HG03280 (cell line): ENCODE results near the gene CASZ1.

ENCODE experiments used
- ATAC-seq: cut with Tn5 transposase; IDR thresholded peaks from one replicate; pipeline ENCODE4 v1.9.1; 2021; ENCODE audit warnings: mild to moderate bottlenecking, moderate library complexity; ENCODE audit not compliant: unreplicated experiment

The CASZ1 gene, protein sequence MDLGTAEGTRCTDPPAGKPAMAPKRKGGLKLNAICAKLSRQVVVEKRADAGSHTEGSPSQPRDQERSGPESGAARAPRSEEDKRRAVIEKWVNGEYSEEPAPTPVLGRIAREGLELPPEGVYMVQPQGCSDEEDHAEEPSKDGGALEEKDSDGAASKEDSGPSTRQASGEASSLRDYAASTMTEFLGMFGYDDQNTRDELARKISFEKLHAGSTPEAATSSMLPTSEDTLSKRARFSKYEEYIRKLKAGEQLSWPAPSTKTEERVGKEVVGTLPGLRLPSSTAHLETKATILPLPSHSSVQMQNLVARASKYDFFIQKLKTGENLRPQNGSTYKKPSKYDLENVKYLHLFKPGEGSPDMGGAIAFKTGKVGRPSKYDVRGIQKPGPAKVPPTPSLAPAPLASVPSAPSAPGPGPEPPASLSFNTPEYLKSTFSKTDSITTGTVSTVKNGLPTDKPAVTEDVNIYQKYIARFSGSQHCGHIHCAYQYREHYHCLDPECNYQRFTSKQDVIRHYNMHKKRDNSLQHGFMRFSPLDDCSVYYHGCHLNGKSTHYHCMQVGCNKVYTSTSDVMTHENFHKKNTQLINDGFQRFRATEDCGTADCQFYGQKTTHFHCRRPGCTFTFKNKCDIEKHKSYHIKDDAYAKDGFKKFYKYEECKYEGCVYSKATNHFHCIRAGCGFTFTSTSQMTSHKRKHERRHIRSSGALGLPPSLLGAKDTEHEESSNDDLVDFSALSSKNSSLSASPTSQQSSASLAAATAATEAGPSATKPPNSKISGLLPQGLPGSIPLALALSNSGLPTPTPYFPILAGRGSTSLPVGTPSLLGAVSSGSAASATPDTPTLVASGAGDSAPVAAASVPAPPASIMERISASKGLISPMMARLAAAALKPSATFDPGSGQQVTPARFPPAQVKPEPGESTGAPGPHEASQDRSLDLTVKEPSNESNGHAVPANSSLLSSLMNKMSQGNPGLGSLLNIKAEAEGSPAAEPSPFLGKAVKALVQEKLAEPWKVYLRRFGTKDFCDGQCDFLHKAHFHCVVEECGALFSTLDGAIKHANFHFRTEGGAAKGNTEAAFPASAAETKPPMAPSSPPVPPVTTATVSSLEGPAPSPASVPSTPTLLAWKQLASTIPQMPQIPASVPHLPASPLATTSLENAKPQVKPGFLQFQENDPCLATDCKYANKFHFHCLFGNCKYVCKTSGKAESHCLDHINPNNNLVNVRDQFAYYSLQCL (N-terminal part only)

DNA sequence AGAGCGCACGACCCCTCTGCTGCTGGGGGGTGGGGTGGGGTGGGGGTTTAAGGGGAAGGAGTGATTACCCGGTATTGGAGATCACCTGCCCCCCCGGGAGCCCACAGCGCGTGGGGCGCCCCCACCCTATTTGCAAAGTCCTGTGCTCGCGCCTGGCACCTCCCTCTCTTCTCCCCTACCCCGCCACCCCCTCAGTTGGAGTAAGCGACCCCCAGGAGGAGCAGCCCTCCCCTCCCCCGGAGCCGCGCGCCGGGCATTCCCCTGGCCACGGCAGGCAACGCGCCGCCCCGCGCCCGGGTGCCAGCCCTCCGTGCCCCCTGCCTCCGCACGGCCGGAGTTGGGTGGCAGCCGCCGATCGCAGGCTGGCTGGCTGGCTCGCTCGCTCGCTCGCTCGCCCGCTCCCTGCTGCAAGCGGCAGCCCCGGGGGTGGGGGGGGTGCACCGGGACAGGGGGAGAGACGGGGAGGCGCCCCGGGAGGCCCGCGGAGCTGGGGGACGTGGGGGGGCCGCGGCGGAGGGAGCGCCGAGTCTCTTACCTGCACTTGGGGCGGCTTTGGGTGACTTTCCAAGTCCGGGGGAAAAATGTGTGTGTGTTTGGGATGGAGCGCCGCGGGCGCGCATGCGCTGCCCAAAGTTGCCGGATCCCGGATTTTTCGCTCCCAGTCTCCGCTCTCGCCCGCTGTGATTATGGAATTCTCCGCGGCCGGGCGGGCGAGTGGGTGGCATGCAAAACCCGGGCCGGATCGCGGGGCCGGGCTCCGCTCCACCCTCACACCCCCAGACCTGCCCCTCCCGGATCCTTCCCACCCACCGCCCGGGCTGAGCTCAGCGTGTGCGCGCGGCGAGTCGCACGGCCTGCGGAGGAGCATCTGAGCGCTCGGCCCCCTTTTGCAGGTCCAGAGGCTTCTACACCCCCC is at the start of gene CASZ1:
Gene CASZ1, minus strand, starts transcription at position 618 of the 916 bp plus-strand sequence. CDS start 102,757 bp downstream, outside the sequence.
- ATAC-seq = no peak

DNA sequence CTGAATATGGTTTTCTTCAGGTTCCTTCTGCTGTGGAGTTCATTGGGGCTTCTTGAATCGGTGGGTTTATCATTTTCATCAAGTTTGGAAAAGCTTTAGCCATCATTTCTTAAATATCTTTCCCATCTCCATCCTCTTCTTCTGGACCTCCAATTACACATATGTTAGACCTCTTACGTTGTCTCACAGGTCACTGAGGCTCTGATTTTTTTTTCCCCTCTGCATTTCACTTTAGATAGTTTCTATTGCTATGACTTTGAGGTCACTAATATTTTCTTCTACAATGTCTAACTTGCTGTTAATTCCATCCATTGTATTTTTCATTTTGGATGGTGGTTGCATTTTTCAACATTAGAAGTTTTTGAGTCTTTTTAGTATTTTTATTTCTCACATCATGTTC is 47.3 kb upstream of the CASZ1 start:
- ATAC-seq = no peak

DNA sequence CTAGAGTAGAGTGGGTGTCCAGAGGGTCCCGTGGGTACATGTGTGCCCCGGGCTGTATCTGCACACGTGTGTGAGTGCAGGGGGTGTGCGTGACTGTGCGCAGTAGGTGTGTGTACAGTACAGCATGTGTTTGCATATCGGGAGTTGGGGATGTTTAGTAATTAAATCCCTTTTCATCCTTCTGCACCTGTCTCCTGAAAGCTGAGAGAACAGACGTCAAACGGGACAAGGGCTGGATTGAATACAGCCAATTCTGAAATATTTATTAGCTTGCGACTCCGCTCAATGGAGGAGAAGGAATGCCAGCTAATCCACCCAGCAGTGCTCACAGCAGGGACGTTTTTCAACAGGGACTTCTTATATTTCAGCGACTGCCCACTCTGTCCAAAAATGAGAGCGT is 44.7 kb upstream of the CASZ1 start:
- no peak for ATAC-seq

DNA sequence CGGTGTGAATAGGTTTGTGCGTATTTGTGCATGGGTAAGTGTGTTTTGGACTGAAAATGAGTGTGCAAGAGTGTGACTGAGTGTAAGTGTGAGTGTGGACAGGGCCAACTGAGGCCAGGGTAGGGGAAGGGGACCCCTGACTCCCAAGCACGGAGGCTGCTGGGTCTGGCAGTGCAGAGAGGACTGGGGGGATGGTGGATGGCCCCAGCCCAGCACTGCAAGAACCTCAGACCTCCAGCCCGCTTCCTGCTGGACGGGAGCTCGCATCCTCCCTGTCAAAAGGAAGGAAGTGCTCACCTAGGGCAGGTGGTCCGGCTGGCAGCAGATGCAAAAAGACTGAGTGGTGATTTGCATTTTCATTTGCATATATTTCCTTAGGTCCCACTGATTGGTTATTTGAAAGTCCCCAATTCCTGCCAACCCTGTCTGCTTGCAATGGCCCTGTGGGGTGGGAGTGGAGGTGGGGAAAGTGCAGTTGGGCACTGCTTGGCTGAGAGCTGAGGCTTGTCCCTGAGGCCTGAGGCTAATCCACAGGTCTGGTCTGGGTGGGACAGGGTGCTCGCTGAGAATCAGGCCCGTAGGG is 42.8 kb upstream of the CASZ1 start:
- ATAC-seq = no peak

DNA sequence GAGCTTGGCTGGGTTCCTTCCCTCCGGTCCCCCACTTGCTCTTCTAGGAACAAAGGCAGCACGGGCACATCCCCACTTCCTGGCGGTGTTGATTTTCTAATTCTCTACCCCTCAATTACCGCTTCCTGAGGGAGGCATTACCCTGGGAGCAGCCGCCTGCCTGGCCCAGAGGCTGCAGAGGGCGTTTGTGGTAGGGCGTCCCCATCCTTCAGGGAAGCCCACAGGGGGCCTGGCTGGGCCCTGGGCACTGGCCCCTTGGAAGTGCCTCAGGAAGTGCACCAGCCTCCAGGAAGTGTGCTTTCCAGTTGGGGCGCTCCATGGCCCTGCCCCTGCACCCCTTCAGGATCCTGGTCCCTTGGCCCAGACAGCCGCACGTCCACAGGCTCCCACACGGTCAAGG is 42.1 kb upstream of the CASZ1 start:
- ATAC-seq = no peak

DNA sequence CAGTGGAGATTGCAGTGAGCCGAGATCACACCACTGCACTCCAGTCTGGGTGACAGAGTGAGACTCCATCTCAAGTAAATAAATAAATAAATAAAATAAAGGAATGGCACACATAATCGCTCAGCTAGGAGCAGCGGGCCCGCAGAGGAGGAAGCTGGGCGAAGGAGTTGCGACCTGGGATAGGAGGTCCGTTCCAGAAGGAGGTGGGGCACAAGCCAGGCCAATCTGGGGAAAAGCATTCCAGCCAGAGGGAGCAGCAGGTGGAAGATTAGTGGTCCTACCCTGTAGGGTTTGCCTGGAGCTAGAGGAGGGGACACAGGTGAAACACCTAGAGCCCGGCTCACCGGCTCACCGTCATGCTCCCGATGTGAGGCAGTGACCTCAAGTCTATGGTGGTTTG is 40.3 kb upstream of the CASZ1 start:
- no peak for ATAC-seq

DNA sequence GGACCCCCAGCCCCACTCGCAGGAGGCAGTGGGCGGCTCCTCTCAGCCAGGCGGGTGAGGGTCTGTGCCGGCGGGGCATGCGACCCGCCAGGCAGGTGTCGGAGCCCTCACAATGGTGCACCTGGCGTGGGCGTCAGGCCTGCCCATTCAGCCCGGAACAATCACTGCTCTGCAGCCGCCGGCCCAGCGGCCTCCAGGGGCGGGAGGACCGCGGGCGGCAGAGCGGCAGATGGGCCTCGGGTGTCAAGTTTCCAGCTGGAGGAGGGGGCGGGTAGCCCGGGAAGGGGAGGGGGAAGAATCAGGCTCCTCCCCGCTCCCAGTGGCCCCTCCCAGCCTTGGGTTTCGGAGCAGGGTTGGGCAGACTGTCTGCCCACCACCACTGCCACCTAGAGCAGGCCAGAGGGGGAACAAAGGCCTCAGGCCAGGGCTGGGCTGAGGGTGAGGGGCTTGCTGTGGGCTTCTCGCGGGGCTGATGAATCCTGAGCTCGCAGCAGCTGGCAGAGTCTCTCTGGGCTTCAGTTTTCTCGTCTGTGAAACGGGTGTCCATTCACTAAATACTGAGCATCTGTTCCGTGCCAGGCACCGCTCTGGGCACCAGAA is 39.5 kb upstream of the CASZ1 start:
- no peak for ATAC-seq

DNA sequence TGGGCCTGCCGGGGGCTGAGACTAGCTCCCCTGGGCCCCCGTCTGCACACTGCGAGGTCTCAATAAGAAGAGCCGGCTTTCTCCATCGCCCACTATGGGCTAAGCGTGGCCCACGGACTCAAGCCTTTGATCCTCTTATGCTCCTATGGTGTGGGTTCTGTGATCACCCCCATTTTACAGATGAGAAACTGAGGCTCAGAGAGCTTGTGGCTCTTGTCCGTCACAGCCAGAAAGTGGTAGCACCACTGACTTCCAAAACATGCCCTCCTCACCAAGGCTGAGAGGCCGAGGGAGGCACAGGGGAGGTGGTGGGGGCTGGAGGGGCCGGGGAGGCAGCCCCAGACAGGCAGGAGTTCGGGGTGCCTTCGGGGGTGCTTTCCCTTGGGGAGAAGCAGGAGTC is 39.0 kb upstream of the CASZ1 start:
- no peak for ATAC-seq

DNA sequence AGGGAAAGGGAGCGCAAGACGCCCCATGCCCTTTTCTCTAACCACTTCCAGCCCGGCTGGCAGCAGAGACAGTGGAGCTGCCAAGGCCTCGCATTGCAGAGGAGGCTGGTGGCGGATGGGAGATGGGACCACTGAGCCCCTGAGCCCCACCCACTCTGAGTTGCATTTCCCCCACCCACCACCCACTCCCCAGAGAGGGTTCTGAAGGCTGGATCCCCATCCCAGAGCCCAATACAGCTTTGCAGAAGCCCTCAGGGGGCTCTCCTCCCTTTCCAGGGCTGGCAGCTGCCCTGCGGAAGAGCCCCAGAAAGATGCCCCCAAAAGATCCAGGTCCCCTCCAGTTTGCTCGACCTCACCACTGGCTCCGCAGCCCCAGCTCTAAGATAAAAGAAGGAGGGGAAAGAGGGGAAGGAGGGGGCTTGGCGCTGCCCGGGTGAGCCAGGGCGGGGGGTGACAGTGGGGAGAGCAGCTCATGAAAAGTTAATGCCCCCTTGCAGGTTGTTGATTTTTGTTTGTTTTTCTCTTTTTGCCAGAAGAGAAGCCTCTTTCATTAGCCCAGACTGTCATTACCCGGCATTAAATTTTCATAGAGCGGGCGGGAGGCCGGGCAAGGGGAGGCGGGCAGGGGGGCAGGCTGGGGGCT is 38.4 kb upstream of the CASZ1 start:
- no peak for ATAC-seq

DNA sequence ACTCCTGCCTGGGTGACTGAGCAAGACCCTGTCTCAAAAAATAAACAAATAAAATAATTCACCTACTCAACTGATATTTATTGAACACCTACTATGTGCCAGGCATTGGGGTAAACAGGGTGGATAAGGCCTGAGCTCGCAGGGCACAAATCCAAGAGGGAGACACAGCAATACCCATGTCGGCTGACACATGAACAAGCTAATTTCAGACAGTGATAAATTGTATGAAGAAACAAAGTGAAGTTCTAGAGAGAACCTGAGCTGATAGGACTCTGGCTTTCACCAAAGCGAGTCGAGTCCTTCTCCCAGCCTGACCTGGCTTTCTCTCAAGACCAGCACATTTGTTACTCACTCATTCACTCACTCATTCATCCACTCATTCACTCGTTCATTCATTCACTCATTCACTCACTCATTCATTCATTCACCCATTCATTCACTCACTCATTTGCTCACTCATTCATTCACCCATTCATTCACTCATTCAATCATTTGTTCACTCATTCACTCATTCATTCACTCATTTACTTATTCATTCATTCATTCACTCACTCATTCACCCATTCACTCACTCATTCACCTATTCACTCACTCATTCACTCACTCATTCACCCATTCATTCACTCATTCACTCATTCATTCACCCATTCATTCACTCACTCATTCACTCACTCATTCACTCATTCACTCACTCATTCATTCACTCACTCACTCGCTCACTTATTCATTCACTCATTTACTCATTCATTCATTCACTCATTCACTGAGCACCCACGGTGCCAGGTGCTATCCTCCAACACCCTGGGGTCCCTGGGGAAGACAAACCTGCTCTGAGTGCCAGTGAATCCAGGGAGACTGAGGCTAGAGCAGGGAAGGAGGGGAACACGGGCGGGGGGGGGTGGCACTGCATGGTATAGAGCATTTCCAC is 37.4 kb upstream of the CASZ1 start:
- ATAC-seq = no peak

DNA sequence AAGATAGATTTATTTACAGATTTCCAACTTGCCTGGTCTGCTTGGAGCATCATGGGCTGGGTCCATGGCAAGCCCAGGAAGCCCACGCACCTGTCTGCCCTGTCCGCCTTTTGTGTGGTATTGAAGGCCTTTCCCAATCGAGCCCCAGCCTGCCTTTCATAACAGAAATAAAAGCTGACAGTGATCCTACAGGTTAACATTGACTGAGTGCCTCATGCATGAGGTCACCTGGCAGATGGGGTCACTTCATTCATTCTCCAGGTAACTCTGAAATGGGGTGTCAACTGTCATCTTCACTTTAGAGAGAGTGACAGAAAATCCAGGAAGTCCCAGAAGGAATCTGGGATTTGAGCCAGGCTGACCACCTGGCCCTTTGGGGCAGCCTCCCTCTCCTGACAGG is 36.3 kb upstream of the CASZ1 start:
- no peak for ATAC-seq

DNA sequence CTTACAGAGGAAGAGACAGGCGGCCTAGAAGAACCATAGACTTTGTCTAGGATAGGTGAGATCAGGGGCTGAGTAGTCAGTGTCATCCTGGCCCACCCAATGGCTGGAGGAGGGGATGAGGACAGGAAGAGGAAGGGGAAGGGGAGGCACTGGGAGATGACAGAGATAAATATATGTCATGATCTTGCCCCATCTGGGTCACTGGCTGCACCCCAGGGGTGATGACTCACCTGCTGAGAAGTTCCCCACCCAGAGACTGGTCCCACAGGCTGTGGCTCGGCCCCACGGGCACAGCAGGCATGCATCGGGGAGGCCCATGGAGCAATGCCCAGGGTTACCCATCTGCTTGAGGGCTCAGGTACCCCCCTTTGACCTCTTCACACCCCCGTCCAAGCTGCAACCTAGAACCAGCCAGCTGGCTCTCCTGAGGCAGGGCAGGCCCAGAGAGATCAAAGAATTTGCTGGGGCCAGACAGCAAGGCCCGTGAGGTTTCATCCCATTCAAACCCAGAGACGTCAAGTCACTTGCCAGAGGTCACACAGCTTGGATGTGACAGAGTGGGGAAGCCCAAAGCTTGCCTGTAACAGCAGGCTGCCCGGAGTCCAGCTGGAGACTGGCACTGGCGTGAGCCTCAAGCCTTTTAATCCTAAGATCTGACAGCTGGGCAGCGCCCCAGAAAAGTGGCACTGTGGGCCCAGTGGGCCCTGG is 34.7 kb upstream of the CASZ1 start:
- no peak for ATAC-seq

DNA sequence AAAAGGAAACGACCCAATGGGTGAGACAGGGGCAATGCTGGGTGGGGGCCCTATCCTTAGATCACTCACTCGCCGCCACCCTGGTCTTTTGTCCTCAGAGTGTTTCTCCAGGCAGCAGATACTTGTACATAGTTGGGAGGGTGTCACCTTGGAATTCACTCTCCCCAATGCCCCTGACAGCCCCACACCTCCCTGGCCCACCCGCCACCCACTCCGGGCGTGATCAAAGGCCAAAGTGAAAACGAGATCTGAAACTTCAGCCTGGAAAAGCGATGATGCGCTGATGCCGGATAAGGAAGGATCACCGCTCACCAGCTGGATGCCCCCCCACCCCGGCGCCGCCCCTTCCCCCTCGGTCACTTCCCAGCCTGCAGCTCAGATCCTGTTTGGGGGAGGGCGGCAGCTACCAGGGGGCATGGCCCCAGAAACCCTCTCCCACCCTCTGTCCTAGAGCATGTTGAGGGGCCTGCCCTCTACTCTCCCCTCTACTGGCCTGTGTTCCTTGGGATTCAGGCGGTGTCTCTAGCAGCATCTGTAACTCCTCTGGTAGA is 33.6 kb upstream of the CASZ1 start:
- no peak for ATAC-seq

DNA sequence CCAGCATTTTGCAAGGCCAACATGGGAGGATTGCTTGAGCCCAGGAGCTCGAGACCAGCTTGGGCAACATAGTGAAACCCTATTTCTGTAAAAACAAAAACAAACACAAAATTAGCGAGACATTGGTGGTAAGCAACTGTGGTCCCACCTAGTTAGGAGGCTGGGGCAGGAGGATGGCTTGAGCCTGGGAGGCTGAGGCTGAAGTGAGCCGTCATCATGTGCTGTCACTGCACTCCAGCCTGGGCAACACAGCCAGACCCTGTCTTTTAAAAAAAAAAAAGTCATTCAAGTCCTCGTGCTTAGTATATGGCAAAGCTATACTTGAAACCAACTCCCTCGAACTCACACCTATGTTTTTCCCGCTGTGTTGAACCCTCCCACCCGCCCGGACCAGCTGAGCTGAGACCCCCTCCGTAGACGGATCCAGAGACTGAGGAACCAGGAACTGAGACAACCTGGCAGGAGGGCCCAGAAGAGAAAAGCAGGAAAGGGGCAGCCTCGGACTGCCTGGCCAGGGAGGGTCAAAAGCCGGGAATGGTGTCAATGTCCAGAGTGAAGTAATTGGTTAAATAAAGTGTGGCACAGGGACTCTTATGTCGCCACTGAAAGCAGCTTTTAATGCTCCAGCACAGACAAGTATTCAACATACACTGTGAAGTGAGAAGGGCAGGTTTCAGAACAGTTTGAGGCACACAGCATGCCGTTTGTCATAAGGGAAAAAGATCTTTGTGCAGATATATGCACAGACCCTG is 32.8 kb upstream of the CASZ1 start:
- no peak for ATAC-seq

DNA sequence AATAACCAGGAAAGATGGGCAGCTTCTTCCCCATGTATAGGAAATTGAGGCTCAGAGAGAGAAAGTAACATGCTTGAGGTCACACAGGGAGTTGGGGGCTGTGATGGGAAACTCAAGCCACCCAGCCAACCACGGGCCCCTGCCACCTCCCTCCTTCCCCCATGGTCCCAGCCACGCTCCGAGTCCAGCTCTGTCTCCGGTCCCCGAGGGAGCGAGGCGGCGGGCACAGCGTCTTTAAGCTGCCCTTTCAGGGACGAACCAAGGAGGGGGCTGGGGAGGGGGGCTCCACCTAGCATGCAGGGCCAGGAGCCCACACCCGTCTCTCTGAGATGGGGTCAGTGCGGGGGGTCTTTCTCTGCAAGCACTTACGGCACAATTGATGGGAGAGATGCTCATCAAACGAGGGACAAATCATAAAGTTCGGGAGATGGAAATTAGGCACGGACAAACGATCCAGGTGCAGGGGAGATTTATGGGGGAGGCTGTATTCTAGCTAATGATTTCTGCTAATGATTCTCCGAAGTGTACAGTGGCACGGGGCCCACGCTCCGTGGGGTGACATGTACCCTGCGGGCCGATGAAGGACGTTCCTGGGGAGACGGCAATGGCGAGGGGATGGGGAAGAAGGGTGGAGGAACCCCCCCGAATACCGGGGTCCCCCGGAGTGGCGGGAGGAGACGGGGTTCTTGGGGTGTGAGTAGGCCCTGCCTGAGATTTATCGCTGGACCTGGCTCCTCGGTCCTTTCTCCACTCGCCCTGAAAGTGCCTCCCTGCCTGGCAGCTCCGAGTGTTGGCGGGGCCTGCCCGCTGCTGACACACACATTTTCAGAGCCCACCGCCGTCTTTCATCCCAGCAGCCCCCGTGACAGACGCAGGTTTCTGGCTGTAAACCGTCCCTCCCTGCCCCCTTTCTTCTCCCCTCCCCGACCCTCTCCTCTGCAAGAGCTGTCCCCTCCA is 31.2 kb upstream of the CASZ1 start:
- no peak for ATAC-seq
